HG02973 (cell line): Measurements from ENCODE around the gene FAM110A.
"Not testable (repeated sequence)": the region's sequence is repeated elsewhere in the genome, so short reads cannot be mapped to it uniquely, and the experiment has no call there.

Experiments used
- ATAC-seq: cut with Tn5 transposase; IDR thresholded peaks from one replicate; pipeline ENCODE4 v1.9.1; 2021; ENCODE audit warnings: moderate library complexity; ENCODE audit not compliant: unreplicated experiment

Gene FAM110A

DNA sequence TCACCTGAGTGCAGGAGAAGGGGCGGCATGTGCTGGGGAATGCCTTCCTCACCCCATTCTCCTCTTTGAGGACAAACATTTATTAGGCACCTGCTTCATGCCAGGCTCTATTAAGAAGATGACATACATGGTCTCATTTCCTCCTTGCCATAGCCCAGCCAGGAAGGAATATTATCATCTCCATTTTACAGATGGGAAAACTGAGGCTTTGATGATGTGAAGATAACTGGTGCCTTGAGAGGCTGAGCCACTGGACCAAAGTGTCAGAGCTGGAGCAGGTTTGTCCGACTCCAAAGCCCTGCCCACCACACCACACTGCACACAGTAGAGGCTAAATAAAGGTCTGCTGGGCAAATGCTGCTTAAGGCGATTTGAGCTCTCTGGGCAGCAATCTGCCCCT lies 37.2 kb downstream of the FAM110A start:
- no peak for ATAC-seq

DNA sequence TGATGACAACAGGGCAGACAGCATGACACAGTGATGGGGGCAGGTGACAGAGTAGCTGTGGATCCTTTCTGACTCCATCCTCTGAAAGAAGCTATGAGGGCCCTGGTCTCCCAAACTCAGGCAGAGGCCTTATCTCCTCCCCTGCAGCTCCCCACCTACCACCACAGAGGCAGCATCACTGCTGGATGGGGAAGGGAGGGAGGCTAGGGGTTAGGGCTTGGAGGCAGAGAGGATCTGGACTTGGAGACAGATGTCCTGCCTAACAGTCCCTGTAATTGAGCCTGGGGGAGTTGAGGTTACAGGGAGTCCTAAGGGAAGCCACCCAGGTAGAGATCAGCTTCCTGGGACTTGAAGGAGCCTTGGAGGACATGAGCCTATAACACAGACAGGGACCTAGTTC lies 37.9 kb downstream of the FAM110A start:
- no peak for ATAC-seq

DNA sequence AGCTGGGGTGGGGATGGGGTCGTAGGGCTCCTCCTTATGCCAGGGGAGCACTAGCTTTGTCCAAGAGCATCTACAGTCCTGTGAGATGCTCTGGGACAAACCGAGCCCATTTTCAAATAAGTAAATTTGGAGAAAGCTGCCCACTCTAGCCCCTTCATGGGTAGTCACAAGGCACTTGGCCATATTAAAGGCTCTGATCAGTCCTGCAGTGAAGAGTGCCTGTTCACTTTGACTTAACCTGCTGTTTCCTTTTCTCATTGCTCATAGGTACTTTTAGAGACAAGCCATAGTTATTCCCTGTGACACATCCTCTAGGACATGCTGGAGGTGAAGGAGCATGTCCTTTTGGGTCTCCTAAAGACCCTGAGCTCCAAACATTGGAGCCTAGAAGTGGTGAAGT lies 38.4 kb downstream of the FAM110A start:
- ATAC-seq = no peak

DNA sequence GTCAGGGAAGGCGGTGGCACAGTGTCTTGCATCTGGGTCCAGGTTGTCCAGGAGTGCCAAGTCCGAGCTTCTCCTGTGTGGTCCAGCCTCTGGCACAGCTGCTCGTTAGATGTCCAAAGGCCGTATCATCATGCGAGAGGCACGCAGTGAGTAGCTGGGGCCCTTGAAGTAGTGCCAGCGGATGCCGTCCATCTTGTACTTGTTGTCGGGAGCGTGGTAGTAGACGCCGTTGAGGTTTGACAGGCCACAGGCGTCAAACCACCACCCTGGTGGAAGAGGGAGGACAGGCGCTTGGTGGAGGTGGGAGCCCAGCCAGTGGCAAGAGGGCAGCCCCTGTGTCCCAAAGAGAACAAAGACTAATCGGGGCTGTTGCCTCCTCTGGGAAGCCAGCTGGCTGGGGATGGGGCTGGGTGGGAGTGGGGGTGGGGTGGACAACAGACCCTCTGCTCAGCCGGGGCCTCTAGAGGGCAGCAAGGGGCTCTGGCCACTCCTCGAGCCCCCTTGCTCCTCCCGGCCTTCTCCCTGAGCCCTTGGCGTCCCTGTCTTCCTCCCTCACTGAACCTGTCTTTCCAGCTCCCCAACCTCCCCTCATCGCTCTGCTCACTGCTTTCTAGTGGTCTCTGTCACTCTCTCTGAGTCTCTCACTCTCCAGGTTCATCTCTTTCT lies 39.5 kb downstream of the FAM110A start:
- no peak for ATAC-seq

DNA sequence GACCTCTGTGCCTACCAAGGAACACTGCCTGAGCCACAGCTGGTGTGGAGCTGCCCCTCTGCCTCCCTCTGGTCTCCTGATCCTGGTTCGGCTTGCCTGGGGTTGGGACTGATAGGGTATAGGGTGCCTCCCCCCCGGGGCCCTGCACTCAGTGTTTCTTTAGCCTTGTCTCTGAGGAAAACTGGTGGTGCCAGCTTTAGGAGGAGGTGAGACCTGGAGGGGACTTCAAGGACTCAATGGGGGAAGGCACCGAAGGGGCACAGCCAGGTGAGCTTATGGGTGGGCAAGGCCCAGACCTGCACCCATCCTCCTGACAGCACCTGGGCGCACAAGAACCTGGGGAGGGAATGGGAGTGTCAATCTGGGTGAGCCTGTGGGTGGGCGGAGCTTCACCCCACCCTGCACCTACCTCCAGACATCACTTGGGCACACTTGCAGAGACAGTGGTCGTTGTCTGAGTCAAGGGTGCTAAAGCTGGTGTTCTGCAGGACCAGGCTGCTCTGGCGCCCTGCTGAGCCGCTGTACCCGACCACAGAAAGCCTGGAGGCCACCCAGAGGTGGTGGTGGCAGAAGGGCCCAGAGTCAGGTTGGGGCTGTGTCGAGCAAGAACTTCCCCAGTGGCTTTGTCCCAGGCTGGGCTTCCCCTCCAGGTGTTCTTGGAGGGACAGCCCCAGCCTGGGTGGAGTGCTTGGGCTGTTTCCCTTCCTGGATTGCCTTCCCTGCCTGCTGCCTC lies 40.5 kb downstream of the FAM110A start:
- no peak for ATAC-seq

DNA sequence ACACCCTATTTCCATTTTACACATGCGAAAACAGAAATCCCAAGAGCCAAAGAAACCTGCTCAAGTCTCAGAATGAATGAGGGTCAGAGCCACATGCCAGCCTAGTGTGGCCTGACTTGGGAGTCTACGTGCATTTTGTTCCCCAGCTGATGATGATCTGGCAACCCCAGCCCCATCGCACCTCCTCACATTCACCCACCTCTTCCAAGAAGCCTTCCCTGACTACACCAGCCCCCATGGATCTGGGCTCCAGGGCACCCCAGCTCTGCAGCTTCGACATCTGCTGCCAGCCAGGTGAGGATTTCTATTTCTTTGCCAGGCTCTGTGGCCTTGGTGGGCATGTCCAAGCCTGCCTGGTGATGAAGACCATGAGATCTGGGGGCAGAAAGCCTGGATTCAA lies 41.6 kb downstream of the FAM110A start:
- no peak for ATAC-seq

DNA sequence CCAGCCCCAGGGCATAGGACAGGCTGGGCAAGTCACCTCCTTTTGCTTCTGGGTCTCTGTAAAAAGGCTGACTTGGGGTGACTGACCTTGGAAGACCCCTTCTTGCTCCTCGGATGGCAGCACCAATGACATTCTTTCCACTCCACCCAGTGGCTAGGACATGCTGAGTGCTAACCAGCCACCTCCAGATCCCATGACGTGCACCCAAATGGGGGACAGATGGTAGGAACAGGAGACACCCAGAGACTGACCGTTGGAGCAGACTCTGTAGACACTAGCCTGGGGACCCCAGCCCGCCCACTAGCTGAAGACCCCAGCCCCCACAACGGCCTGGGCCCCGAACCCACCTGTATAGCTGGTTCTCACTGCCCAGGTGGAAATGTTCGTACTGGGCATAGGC lies 44.3 kb downstream of the FAM110A start:
- ATAC-seq = no peak

DNA sequence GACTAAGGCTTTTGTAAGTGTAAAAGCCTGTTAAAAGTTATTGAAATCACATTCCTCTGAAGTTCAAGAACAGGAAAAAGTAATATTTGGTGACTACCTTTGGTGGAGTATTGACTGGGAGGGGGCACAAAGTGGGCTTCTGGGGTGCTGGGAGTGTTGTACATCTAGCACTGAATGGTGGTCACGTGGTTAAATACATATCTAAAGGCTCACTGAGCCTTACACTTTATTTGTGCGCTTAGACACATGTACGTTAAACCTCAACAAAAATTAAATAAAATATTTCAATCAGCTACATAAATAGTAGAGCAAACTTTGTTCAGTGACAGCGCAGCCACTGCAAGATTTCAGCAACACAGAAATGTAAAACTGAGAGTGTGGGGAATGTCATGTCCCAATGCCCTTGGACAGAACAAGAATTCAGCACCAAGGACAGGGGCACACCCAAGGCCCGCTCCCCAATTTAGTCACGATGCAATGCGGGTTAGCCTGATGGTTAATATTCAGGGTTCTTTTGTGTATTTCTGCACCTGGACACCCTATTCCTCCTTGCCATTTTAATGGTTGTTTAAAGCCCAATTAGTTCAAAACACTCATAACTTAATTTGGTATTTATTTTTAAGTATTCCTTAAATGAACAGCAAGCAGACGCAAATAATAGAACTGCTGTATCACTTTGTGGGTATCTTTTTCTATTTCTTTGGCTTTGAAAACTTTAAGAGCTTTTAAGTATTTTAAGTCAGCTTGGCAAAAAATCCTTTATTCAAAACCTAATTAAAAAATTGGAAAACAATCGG lies 45.2 kb downstream of the FAM110A start:
- ATAC-seq = no peak

DNA sequence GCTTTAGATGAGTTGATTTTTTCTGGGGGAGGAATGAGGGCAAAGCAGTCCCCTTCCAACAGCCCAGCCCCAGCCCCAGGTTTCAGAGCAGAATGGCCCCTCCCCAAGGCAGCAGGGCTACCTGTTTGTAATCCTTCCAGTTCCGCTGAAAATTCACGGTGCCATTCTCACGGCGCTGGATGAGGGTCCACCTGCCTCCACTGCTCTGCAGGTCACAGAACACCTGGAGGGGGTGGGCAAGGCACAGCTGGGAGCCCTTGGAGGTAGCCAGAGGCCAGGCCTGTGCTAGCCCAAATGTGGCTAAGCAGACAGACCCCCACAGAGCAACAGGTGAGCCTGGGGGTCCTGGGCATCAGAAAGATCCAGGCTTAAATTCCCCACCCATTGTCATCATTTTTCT lies 46.1 kb downstream of the FAM110A start:
- no peak for ATAC-seq

DNA sequence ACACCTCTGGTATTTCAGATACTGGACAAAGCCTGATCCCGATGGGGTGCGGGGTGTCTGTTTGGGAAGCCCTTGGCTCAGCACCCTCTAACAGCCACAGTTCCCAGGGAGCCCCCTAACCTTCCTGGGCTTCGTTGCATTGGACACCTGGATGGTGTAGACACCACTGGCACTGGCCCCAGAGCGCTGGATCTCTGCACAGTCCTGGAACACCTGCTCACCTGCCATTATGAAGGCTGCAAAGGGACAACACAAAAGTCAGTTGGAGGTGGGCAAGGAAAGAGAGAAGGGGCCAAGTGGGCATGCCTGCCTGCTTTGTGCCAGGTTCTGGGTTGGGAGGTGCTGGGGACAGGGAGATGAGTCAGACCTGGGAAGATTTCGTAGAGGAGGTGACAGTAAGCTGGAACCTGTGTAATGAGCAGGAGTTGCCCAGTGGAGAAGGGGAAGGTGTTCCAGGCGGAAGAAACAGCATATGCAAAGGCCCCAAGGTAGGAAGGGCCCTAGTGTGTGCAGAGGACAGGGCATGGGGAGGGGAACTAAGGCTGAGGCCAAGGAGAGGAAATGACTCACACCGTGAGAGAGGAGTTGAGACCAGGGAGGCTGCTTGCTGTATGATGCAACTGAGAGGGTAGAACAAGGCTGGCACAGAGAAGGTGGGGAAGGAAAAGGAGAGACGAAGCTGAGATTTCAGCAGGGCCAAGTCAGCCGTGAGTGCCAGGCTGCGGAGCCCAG lies 47.7 kb downstream of the FAM110A start:
- no peak for ATAC-seq

DNA sequence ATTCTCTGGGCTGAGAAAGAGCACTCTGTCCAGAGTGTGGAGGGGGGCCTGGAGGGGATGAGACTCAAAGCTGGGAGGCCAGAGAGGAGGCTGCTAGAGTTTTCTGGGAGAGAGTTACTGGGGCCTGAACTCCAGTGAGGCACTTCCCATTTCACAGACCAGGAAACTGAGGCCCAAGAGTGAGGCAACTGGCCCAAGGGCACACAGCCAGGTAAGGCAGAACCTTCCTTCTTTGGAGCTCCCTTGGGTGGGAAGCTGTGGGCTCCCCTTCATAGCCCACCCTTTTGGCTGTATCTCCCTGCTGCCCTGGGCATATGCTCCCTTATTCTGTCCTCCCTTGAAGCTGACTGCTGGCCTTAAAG lies 48.2 kb downstream of the FAM110A start:
- ATAC-seq = no peak

DNA sequence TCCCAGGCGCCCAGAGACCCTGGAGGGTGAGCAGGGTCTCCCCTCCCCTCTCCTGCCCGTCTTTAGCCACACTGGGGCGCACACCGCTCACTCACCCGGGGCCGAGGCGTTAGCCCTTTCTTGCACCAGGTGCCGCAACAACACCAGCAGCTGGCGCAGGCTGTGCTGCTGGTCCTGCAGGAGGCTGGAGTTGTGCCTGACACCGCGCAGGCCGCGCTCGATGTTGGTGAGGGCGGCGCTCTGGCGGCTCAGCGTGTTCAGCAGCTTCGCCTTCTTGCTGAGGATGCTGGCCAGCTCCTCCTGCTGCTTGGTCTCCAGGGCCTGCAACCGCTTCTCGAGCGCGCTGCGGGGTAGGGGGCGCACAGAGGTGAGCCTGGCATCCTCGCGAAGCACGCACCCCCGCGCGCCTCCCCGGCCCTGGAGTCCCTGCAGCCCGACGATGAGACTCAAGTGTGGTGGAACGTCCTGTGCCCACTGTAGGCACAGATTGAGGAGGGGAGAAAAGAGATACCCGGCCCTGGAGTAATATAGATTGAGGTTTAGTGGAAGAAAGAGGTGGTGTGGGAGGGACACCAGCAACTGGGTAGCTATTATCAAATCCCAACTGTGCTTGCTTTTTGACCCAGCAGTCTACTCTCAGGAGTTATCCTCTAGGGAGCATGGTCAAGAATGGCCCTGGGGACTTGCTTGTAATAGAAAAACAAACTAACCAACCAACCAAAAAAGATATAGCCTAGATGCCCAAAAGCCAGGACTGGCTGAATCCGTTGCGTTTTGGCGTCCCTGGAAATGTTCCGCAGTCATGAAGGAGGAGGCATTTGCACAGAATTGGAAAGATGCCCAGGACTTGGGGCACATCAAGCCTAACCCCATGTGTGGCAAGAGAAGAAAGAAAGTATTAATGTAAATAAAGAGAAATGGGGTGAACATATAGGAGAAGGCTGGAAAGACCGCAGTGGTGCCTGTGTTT lies 51.8 kb downstream of the FAM110A start:
- no peak for ATAC-seq

DNA sequence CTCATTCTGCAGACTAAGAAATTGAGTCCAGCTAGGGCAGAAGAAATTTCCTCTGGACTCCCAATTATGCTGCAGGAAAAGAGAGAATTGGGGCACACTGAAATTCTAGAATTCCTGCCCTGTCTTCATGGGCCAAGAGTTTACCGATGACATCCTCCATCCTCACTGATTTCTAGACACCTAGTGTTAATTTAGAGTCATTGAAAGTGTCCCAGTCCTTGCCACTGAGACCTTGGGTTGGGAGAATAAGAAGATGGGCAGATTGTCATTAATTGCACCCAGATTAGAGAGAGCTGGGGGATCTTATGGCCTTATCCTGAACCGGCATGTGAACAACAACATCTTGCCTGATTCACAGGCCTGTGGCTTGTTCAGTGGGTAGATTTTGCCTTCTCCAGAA lies 53.6 kb downstream of the FAM110A start:
- no peak for ATAC-seq

DNA sequence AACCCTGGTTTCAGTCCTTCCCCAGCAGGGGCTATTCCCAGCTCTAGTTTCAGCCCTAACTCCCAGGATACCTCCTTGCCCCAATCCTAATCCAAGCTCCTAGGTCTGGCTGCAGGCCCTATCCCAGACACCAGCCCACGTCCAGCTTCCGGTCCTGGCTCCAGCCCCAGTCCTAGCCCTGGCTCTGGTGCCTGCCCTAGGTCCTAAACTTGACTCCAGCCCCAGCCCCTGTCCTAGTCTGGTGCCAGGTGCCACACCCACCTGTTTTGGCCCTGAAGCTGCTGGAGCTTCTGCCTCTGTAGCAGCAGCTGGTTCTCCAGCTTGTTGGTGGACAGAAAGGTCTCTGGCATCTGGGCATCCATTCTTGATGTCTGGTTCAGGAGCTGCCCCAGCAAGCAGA lies 54.5 kb downstream of the FAM110A start:
- ATAC-seq = no peak

DNA sequence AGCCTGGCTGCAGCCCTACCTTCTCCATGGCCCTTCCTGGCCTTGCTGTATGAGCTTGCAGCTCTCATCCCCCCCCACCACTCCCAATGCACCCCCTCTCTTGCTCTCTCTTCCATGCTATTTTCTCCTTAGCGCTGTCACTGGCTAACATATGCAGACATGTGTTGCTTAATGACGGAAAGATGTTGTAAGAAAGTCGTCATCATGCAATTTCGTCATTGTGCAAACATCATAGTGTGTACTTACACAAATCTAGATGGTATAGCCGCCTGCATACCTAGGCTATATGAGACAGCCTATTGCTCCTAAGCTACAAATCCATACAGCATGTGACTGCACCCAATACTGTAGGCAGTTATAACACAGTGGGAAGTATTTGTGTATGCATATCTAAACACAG lies 55.6 kb downstream of the FAM110A start:
- ATAC-seq = no peak

DNA sequence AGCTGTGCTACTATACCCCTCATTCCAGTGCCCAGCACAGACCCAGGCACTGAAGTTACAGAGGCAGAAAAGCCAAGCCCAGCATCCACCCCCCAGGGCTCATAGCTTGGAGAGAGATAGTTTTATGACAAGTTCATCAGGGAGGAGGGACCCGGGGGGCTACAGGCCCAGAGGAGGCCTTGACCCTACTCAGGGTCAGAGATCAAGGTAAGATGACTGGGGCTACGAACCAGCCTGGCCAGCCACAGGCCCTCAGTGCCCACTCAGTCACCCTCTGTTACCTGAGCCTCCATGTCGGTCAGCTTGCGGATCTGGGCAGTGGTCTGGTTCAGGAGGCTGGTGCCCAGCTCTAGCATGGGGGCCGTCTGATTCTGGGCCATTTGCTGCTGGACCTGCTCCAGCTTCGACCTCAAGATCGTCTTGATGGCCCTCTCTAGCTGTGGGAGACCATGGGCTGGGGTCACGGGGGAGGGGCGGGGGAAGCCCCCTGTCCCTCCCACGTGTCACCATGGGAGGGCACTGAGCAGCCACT lies 56.5 kb downstream of the FAM110A start:
- ATAC-seq = no peak

DNA sequence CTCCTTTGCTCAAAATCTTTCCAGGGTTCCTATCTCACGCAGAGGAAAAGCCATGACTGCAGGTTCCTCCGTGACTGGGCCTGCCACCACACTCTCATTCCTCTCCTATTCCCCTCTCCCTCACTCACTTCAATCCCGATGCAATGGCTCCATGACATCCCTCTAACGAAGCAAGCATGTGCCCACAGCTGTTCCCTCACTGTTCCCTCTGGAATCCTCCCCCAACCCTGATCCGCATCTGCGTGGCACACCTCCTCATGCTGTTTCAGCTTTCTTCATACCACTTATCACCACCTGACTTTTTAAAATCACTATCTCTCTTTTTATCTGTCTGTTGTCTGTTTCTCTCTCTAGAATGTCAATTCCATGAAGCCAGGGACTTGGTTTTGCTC lies 57.1 kb downstream of the FAM110A start:
- ATAC-seq = no peak

DNA sequence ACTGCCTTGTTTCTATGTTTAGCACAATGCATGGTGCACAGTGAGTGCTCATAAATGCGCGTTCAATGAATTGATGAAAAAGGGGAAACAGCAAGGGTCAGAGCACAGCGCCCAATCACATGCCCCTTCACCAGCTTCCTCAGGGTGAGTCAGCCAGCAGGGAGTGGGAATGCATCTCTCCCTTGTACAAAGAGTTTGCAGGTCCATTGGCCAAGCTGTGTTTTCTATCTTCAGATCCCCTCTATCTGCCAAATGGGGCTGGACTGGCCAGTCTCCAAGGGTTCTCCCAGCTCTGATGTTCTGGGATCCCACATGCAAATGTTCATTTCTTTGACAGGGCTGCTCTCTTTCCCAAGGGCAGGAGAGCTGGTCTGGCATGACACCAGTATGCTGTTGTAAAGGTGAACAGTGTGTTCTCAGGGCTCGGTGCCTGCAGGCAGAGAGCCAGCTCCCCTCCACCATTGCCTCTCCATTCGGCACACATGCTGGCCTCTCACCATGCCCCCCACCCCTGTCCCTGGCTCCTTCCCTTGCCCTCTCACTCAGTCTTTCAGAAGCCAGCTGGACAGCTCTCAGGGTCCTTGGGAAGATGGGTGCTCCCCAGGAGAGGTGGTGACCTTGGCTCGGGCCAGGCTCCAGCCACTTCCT lies 57.7 kb downstream of the FAM110A start:
- no peak for ATAC-seq

DNA sequence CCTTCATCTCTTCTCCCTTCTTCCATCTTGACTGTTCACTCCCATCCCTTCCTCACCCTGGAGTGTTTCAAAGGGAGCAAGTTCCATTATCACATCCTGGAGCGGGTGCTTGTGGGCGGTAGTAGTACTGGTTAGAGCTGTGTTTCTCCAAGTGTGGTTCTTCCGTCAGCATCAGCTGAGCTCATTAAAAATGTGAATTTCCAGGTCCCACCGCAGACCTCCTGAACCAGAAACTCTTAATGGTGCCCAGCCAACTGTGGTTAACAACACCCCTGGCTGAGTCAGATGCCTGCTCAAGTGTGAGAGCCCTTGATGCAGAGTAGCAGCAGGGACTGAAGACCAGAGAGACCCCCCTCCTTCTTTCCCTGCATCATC lies 58.2 kb downstream of the FAM110A start:
- ATAC-seq = no peak

DNA sequence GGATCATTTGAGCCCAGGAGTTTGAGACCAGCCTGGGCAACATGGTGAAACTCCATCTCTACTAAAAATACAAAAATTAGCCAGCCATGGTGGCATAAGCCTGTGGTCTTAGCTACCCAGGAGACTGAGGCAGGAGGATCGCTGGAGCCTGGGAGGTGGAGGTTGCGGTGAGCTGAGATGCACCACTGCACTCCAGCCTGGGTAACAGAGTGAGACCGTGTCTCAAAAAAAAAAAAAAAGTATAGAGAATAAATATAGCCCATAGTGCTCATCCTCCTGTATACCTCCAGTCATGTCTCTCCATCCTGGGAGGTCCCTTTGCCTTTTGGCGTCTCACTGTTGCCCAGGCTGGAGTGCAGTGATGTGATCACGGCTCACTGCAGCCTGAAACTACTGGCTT lies 58.9 kb downstream of the FAM110A start:
- not testable (repeated sequence) for ATAC-seq
